ENCODE measurements around the gene ZNF346.
A peak's percentile ranks its signal among the peaks of the same experiment; 100 is the strongest.

Gene ZNF346

DNA sequence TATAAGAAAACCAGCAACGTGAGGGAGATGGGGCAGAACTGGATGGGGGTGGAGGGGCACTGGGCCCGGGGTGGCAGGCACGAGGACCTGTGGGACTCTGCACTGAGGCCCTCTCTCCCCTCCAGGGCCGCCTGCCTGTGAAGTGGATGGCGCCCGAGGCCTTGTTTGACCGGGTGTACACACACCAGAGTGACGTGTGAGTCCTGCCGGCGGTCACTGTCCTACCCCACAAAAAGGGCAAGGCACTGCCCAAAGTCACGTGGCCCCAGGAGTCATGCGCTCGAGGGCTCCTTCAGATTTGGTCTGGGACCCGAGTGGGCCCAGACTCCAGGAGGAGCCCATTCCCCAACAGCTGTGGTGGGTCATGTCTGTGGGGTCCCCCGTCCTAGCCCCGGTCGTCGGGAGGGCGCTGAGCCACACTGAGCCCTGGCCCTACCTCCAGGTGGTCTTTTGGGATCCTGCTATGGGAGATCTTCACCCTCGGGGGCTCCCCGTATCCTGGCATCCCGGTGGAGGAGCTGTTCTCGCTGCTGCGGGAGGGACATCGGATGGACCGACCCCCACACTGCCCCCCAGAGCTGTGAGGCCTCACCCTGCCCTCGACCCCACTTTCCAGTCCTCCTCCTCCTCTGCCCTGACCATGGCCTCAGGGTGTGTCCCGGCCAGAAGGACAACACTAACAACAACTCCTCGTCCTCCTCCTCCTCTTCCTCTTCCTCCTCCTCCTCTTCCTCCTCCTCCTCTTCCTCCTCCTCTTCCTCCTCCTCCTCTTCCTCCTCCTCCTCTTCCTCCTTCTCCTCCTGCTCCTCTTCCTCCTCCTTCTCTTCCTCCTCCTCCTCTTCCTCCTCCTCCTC, 73.9 kb downstream of the ZNF346 start:
- no peak for DNase-seq

DNA sequence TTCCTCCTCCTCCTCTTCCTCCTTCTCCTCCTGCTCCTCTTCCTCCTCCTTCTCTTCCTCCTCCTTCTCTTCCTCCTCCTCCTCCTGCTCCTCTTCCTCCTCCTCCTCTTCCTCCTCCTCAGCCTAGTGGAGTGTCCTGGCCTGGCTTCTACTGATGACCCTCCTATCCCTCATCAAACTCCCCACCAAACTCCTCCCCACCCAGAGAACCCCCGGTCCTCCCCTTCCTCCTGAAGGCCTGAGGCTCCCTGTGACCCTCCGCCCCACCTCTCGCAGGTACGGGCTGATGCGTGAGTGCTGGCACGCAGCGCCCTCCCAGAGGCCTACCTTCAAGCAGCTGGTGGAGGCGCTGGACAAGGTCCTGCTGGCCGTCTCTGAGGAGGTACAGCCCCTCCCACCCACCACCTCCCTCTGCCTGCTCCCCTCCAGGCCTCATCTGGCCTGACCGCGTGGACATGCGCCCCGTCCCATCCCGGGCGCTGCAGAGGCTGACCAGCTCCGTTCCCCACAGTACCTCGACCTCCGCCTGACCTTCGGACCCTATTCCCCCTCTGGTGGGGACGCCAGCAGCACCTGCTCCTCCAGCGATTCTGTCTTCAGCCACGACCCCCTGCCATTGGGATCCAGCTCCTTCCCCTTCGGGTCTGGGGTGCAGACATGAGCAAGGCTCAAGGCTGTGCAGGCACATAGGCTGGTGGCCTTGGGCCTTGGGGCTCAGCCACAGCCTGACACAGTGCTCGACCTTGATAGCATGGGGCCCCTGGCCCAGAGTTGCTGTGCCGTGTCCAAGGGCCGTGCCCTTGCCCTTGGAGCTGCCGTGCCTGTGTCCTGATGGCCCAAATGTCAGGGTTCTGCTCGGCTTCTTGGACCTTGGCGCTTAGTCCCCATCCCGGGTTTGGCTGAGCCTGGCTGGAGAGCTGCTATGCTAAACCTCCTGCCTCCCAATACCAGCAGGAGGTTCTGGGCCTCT, 74.8 kb downstream of the ZNF346 start:
- no peak for DNase-seq

DNA sequence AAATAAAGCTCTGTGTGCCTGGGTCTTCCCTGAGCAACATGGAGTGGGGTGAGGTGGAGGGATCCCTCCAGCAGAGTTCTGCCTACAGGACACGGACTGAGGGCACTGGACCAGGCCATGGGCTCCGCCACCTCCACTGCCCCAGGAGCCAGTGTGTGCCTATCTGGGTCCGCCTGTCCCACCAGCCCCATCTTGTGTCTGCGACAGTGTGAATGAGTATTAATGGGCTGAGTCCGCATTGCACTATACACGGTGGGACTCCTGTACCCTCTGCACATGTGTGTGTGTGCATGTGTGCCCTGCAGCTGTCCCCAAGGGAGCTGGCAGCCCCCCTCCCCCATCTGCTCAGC, 75.6 kb downstream of the ZNF346 start:
- no peak for DNase-seq

GRCh38 chr5:177098470-177099141, 76.1 kb downstream of the ZNF346 start:
- DNase-seq, result no peak

DNA sequence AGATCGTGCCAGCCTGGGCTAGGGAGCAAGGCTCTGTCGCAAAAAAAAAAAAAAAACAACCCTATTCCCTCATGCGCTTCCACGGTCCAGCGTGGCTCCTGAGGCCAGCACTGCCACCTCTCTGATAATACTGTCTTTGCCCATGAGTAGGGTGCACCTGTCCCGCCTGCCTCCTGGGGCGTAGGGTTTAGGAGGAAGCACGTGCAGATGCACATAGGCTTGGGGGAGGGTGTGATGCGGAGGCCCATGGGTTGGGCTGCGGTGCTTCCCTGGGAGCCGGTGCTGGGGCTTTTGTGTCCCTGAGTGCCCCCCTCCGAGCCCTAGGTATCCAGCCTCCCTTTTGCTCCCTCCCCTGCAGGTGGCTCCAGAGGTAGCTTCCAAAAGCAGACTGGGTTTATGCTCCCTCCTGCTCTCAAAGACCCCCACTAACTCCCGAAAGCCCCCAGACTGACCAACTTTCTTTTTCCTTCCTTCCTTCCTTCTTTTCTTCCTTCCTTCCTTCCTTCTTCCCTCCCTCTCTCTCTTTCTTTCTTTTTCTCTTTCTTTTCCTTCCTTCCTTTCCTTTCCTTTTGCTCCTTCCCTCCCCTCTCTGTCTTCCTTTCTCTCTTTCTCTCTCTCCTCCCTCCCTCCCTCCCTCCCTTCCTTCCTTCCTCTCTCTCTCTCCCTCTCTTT, 77.1 kb downstream of the ZNF346 start:
- DNase-seq, result no peak

GRCh38 chr5:177100714-177101121, 78.2 kb downstream of the ZNF346 start:
- DNase-seq, result no peak

GRCh38 chr5:177103523-177104253, 81.2 kb downstream of the ZNF346 start:
- DNase-seq, result no peak

DNA sequence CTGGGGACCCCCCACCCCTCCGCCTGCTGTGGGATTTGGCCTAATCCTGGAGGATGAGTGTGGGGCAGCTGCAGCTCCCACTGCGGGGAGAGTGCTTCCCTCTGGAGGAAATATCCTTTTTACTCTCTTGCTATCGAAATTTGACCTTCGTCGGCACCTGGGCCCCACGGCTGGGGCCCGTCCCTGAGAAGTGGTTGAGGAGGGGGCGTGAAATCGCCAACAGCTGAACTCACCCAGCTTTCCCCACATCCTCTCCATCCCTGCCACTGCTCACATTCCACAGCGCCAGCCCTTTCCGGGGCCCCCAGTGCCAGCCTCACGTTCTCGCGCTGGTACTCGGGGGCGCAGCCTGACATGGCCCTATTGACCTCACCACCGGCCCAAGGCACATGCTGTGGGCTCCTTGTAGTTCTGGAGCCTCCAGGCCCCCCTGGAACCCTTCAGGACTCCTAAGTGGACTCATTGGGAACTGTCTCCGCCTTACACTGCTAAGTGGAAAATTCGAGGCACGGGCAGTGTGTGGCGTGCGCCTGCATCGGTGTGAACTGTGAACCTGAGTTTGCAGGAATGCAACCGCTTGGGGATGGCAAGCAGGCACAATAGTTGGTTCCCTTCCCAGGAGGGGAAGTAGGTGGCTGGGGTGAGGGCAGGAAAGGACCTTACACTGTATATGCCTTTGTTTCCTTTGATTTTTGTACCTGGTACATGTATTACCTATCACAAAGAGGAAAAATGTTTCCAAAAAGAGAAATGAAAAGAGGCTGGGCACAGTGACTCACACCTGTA, 83.4 kb downstream of the ZNF346 start:
- no peak for DNase-seq

DNA sequence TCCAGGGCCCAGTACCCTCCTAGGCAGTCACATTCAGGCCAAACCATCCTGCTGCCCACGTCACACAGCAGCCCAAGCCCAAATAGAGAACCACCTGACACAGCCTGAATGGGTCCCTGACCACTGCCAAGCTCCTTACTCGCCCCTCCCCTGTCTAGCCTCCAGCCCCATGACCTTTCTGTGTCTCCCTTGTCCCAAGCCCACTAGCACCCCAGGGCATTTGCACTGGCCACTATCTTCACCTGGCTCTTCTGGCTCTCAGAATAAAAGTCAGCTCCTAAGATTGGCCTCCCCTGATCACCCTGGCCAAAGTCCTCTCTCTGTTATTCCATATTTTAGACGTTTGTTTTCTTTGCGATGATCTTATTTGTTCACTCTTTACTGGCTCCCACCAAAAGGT, 84.7 kb downstream of the ZNF346 start:
- no peak for DNase-seq

DNA sequence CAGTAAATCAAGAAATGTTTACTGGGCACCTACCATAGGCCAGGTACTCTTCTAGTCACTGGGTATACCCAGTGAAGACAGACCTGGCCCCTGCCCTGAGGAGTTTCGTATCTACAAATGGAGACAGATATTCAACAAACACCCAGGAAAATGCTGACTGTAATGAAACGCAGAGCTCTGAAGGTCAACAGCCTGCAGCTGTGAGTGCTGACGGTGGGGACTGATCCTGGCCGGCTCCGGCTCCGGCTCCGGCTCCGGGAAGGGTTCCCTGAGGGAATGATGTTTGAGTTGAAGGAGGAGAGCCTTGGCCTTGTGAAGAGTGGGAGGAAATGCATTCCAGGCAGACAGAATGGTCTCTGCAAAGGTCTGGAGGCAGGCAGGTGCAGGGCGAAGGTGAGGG, 87.3 kb downstream of the ZNF346 start:
- no peak for DNase-seq

- peak; percentile 67 for DNase-seq
These were observed 89.4 kb downstream of the ZNF346 start for GRCh38 chr5:177111720-177112394.

DNA sequence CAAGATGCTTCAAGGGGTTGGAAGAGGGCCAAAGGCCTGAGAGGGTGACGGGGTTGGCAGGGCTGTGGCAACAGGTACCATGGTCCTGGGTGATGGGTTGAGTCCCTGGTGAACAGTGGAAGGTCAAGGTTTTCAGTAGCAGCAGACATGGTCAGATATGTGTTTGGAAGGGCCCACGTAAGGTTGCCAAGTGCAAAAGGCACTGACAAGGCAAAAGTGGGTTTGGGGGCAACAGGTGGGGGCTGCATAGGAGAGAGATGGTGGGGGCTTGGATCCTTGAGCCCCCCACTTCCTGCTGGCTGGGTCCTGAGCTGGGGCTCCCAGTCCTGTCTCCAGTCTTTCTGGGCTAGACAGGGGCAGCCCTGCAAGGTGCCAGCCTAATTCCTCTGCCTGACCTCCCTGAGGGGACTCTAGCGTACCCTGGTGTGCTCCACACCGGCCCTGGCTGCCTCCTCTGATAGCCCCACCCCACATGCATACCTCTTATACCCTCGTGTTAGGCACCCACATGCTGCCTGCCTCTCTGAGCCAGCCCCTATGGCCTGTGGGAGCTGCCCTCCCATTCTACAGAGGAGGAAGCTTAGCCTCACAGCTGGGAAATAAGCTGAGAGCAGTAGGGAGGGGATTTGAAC, 90.2 kb downstream of the ZNF346 start:
- no peak for DNase-seq

- peak; percentile 80 for DNase-seq
These were observed 91.3 kb downstream of the ZNF346 start for GRCh38 chr5:177113566-177114424.

GRCh38 chr5:177116631-177117373, 94.3 kb downstream of the ZNF346 start:
- DNase-seq, result peak; percentile 85

- DNase-seq, result no peak
These were observed 95.0 kb downstream of the ZNF346 start for GRCh38 chr5:177117441-177118045.

GRCh38 chr5:177122566-177122965, 100.1 kb downstream of the ZNF346 start:
- no peak for DNase-seq

GRCh38 chr5:177123789-177124485, 101.4 kb downstream of the ZNF346 start:
- no peak for DNase-seq
